K562 (cell line): ENCODE results near the gene SAPCD1. TPM values are rescaled to one million over a fixed set of nuclear protein-coding genes. Genes with fewer than 3 reads are reported as not detected.

Experiments
- ARID1B ChIP-seq: fragments of 450-650 bp; IDR thresholded peaks from 2 replicates; pipeline ENCODE4 v1.6.1; 2016; ENCODE audit warnings: antibody characterized with exemption, mild to moderate bottlenecking, inconsistent platforms
- DDX20 ChIP-seq: fragments of 450-650 bp; IDR thresholded peaks from 2 replicates; pipeline ENCODE4 v1.6.1; 2016; ENCODE audit warnings: missing genetic modification characterization, low read depth, mild to moderate bottlenecking, missing compliant biosample characterization, moderate library complexity
- ERF ChIP-seq: fragments of 450-650 bp; formaldehyde crosslinking; IDR thresholded peaks from 2 replicates; pipeline ENCODE4 v1.4.0; 2020; ENCODE audit warnings: mild to moderate bottlenecking, mixed read lengths
- ETV1 ChIP-seq: fragments of 450-650 bp; conservative IDR thresholded peaks from 2 replicates; pipeline ENCODE4 v1.6.1; 2016; ENCODE audit warnings: missing genetic modification characterization, control low read depth, low read depth, missing compliant biosample characterization
- FOXP1 ChIP-seq: sonication (generic); formaldehyde crosslinking; IDR thresholded peaks from 2 replicates; pipeline ENCODE4 v1.8.0; 2022; ENCODE audit warnings: mild to moderate bottlenecking, missing genetic modification reagents
- FOXP4 ChIP-seq: sonication (generic); formaldehyde crosslinking; IDR thresholded peaks from 2 replicates; pipeline ENCODE4 v1.8.0; 2022; ENCODE audit warnings: mild to moderate bottlenecking, missing genetic modification reagents, borderline replicate concordance
- HCFC1 ChIP-seq: IDR thresholded peaks from 2 replicates; pipeline ENCODE4 v1.6.1; 2012; ENCODE audit warnings: low read depth, low read length, improper control_type of control experiment
- HEY1 ChIP-seq: fragments of 250-450 bp; sonication (Bioruptor Pico); IDR thresholded peaks from 2 replicates; pipeline ENCODE4 v1.5.0; 2020; ENCODE audit warnings: mild to moderate bottlenecking, moderate library complexity, borderline replicate concordance
- HNRNPUL1 ChIP-seq: fragments of 200-400 bp; formaldehyde crosslinking; IDR thresholded peaks from 2 replicates; pipeline ENCODE4 v1.6.1; 2017; ENCODE audit warnings: low read length
- RBBP5 ChIP-seq: fragments of 200-600 bp; sonication (generic); IDR thresholded peaks from 2 replicates; pipeline ENCODE4 v1.6.1; 2012; ENCODE audit warnings: borderline replicate concordance, mild to moderate bottlenecking, low read length, control low read depth, inconsistent platforms; ENCODE audit not compliant: insufficient read depth, poor library complexity, severe bottlenecking
- TSC22D4 ChIP-seq: fragments of 450-650 bp; IDR thresholded peaks from 2 replicates; pipeline ENCODE4 v1.6.1; 2016; ENCODE audit warnings: missing genetic modification characterization, missing biosample characterization, control low read depth
- ZFPM2 ChIP-seq: fragments of 250-450 bp; sonication (Bioruptor Pico); IDR thresholded peaks from 2 replicates; pipeline ENCODE4 v1.5.1; 2022; ENCODE audit warnings: mild to moderate bottlenecking
- ZKSCAN1 ChIP-seq: fragments of 150-350 bp; IDR thresholded peaks from 2 replicates; pipeline ENCODE4 v1.6.1; 2016; ENCODE audit warnings: low read depth, low read length
- ZNF175 ChIP-seq: fragments of 200-800 bp; sonication (Bioruptor generic); IDR thresholded peaks from 2 replicates; pipeline ENCODE4 v1.6.1; 2016; ENCODE audit warnings: low read depth, mild to moderate bottlenecking, missing genetic modification characterization, missing compliant biosample characterization
- ZNF232 ChIP-seq: sonication (generic); formaldehyde crosslinking; IDR thresholded peaks from 2 replicates; pipeline ENCODE4 v1.8.0; 2022; ENCODE audit warnings: mild to moderate bottlenecking, missing genetic modification reagents
- ZNF436 ChIP-seq: fragments of 250-450, 450-650 bp; sonication (Bioruptor Pico); formaldehyde crosslinking; IDR thresholded peaks from 2 replicates; pipeline ENCODE4 v1.7.0; 2020; ENCODE audit warnings: mild to moderate bottlenecking
- ZNF778 ChIP-seq: fragments of 450-650 bp; formaldehyde crosslinking; IDR thresholded peaks from 2 replicates; pipeline ENCODE4 v1.4.0; 2020; ENCODE audit warnings: mild to moderate bottlenecking, moderate library complexity
- polyA plus RNA-seq, 8 experiments: library from polyadenylated mRNA; depleted of rRNA in 4 of 8; stranded (reverse) in 5 of 8; unstranded in 3 of 8; fragments of >200 nt; fragmentation: Nextera tagmentation in 2 of 8; fragmentation: Illumina TruSeq in 1 of 8; extraction: Ambion mirVana in 2 of 8; extraction: Trizol in 1 of 8; gene quantifications; 2 replicates each; pipeline versions ENCODE4 v1.2.1 to v1.2.3, GENCODE V29; 2011 to 2014; ENCODE audit warnings: inconsistent platforms in 1 of 8, missing spikeins in 1 of 8
- total RNA-seq, 7 experiments: library from RNA; depleted of rRNA in 6 of 7; stranded (reverse); fragments of >200 nt in 6 of 7; fragmentation: Illumina TruSeq in 2 of 7; extraction: Trizol in 2 of 7; gene quantifications; 2 replicates each; pipeline versions ENCODE4 v1.2.1 to v1.2.3, GENCODE V29; 2011 to 2021; ENCODE audit warnings: low replicate concordance in 1 of 7
- TF ChIP-seq, protein P1 (sequence below): IDR thresholded peaks from 2 replicates; pipeline ENCODE4 v1.6.1; 2016; ENCODE audit warnings: missing genetic modification characterization, missing compliant biosample characterization
- TF ChIP-seq, protein P2 (sequence below): fragments of 250-450 bp; sonication (Bioruptor Pico); IDR thresholded peaks from 2 replicates; pipeline ENCODE4 v1.5.0; 2021; ENCODE audit warnings: mild to moderate bottlenecking, moderate library complexity
- TF ChIP-seq, protein P3 (sequence below): fragments of 450-650 bp; formaldehyde crosslinking; IDR thresholded peaks from 2 replicates; pipeline ENCODE4 v1.4.0; 2020; ENCODE audit warnings: mild to moderate bottlenecking

SAPCD1 gene
- total and polyA plus RNA-seq, 9 of the 15 experiments (the other 6 are each of a cell fraction or from before 2014, with no cell fraction given): 2.6 to 30.2 (median 7.4) TPM

- TF ChIP-seq, protein P1, sequence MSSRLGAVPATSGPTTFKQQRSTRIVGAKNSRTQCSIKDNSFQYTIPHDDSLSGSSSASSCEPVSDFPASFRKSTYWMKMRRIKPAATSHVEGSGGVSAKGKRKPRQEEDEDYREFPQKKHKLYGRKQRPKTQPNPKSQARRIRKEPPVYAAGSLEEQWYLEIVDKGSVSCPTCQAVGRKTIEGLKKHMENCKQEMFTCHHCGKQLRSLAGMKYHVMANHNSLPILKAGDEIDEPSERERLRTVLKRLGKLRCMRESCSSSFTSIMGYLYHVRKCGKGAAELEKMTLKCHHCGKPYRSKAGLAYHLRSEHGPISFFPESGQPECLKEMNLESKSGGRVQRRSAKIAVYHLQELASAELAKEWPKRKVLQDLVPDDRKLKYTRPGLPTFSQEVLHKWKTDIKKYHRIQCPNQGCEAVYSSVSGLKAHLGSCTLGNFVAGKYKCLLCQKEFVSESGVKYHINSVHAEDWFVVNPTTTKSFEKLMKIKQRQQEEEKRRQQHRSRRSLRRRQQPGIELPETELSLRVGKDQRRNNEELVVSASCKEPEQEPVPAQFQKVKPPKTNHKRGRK (tag): peak; percentile 85
- TF ChIP-seq ETV1: peak; percentile 43; the same call in 1 of the 2 replicates
- peak; percentile 50 for TF ChIP-seq HEY1 (CRISPR knock-in tag)
- TF ChIP-seq, protein P2, sequence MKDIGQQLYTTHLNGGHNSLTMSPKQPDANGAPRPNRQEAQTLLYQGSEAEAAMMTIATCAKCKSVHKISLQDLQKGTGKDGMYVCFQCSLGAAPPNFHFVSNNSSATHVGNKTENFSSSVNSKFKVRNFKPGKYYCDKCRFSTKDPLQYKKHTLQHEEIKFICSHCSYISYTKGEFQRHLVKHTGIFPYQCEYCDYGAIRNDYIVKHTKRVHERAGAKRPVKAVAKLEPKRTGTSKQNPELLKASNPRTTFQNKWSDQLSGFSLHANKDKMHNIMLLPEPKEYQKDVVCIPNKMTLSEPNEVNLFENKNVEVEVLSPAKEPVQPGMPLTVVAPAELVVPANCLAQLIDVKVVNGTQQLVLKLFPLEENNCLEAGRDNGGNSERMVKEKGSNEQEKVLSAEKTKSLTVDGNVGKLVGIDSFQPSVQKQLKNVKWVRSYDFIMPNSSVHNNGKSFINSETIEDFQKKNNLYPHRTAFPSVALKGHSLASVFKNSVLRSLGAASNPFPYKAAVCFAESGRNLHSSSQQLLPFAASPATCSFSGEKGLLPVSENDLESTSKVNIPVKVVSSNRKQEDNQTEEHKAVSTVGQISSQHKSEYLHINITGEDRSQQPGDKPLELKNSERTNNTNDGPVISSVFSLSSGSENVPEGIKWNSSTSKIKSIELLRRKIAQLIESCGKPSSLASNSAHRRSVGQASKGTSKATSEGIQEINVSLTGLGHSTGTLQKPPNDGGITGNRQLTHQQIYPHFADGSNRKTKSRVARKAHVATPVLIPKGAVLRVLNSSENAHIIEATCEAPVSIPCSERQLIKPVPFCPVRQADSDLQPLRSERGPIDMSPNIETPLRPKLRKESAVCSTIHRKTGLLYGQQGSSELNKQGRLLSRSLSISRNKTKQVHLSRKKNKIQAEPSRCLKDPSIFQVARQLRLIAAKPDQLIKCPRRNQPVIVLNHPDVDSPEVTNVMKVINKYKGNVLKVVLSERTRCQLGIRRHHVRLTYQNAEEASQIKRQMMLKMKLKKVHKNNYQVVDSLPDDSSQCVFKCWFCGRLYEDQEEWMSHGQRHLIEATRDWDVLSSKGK: no peak
- TF ChIP-seq TSC22D4 (tag): 0 out of 2 replicates have a peak, but pooled peaks have one; percentile 64
- TF ChIP-seq, protein P3, sequence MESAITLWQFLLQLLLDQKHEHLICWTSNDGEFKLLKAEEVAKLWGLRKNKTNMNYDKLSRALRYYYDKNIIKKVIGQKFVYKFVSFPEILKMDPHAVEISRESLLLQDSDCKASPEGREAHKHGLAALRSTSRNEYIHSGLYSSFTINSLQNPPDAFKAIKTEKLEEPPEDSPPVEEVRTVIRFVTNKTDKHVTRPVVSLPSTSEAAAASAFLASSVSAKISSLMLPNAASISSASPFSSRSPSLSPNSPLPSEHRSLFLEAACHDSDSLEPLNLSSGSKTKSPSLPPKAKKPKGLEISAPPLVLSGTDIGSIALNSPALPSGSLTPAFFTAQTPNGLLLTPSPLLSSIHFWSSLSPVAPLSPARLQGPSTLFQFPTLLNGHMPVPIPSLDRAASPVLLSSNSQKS (CRISPR knock-in tag): 0 out of 2 replicates have a peak, but pooled peaks have one; percentile 45
- no peak for TF ChIP-seq HCFC1
- TF ChIP-seq ZNF778 (CRISPR knock-in tag): no peak
- TF ChIP-seq ZNF232: 0 out of 2 replicates have a peak, but pooled peaks have one; percentile 6
- TF ChIP-seq RBBP5: peak; percentile 57
- no peak for TF ChIP-seq ZNF175 (CRISPR knock-in tag)
- TF ChIP-seq ERF (CRISPR knock-in tag): 0 out of 2 replicates have a peak, but pooled peaks have one; percentile 50
- peak; percentile 13; the same call in 1 of the 2 replicates for TF ChIP-seq FOXP4 (CRISPR knock-in tag)
- no peak for TF ChIP-seq DDX20
- TF ChIP-seq ZNF436 (CRISPR knock-in tag): no peak
- TF ChIP-seq ARID1B: no peak
- no peak; the same call in 1 of the 2 replicates for TF ChIP-seq ZKSCAN1
- no peak for TF ChIP-seq HNRNPUL1
- 0 out of 2 replicates have a peak, but pooled peaks have one; percentile 52 for TF ChIP-seq FOXP1 (CRISPR knock-in tag)
- TF ChIP-seq ZFPM2 (CRISPR knock-in tag): no peak
Observed at GRCh38 chr6:31737315-31737990, 25.0 kb upstream of the SAPCD1 start (continued).
